ENCODE data around the gene POLA2. TPM values are rescaled to one million over a fixed set of nuclear protein-coding genes. Genes with fewer than 3 reads are reported as not detected.
"Not testable (repeated sequence)": the region's sequence is repeated elsewhere in the genome, so short reads cannot be mapped to it uniquely, and the experiment has no call there.

Gene POLA2
- total RNA-seq, 1 experiment from 2014 or later, result 35.6 TPM

- Mint-ChIP-seq H3K4me1 (peaks cover 20% of the 10 kb centered on the region), H3K27me3 (ENCODE audit: low read depth) (no peaks in the 10 kb centered on the region), H3K27ac (no peak overlapping the region), H3K9me3 (peaks cover 14% of the 10 kb centered on the region), H3K36me3 (peaks cover 10% of the 10 kb centered on the region), H3K4me3 (no peak overlapping the region)
- CTCF ChIA-PET, result interaction anchor here (1.3 to 10.8 kb wide), 2 partner anchors 21 to 39 kb away, joined by 3 to 138 read pairs; no protein-coding TSS in a partner anchor
- ATAC-seq (no peak), DNase-seq (ENCODE audit: low spot score) (no peak)
- POLR2A ChIA-PET, result interaction anchor here (2.1 kb wide), 1 partner anchor 22 kb away, joined by 7 read pairs; no protein-coding TSS in a partner anchor
- TF ChIP-seq ZSCAN18 (CRISPR knock-in tag; IDR thresholded peaks at IDR 0.05), result no peak
- no peak for TF ChIP-seq USF2 (CRISPR knock-in tag; IDR thresholded peaks at IDR 0.05)
- TF ChIP-seq MYBL2 (CRISPR knock-in tag; IDR thresholded peaks at IDR 0.05), result no peak
- TF ChIP-seq ZBTB21 (CRISPR knock-in tag; IDR thresholded peaks at IDR 0.05; ENCODE audit: borderline replicate concordance), result no peak
- no peak for TF ChIP-seq TP53 (CRISPR knock-in tag; IDR thresholded peaks at IDR 0.05)
- TF ChIP-seq SMAD3 (CRISPR knock-in tag; IDR thresholded peaks at IDR 0.05; ENCODE audit: borderline replicate concordance), result no peak
- no peak for TF ChIP-seq OVOL2 (CRISPR knock-in tag; IDR thresholded peaks at IDR 0.05; ENCODE audit: borderline replicate concordance)
- no peak for TF ChIP-seq HMGA2 (CRISPR knock-in tag; IDR thresholded peaks at IDR 0.05)
- no peak for TF ChIP-seq ATF6 (CRISPR knock-in tag; IDR thresholded peaks at IDR 0.05)
- no peak for TF ChIP-seq NR1H2 (CRISPR knock-in tag; IDR thresholded peaks at IDR 0.05)
- no peak for TF ChIP-seq RORB (CRISPR knock-in tag; IDR thresholded peaks at IDR 0.05)
- no peak for TF ChIP-seq TEAD1 (CRISPR knock-in tag; IDR thresholded peaks at IDR 0.05)
- no peak for TF ChIP-seq ZNF219 (CRISPR knock-in tag; IDR thresholded peaks at IDR 0.05; ENCODE audit: borderline replicate concordance)
- no peak for TF ChIP-seq E2F4 (CRISPR knock-in tag; IDR thresholded peaks at IDR 0.05; ENCODE audit: borderline replicate concordance, low read depth)
- no peak for TF ChIP-seq CTCF (IDR thresholded peaks at IDR 0.05)
- TF ChIP-seq FOXP4 (CRISPR knock-in tag; IDR thresholded peaks at IDR 0.05), result no peak
- TF ChIP-seq ETV6 (CRISPR knock-in tag; IDR thresholded peaks at IDR 0.05), result no peak
- no peak for TF ChIP-seq ELF4 (CRISPR knock-in tag; IDR thresholded peaks at IDR 0.05; ENCODE audit: low read depth)
- no peak for TF ChIP-seq E2F5 (CRISPR knock-in tag; IDR thresholded peaks at IDR 0.05)
- no peak for TF ChIP-seq ARID4B (CRISPR knock-in tag; IDR thresholded peaks at IDR 0.05; ENCODE audit: borderline replicate concordance)
Observed at GRCh38 chr11:65246506-65246905, 15.3 kb upstream of the POLA2 start.

GRCh38 chr11:65248184-65248710, 13.5 kb upstream of the POLA2 start:
- not testable (repeated sequence) for DNase-seq (ENCODE audit: low spot score); ATAC-seq; H3K36me3 Mint-ChIP-seq; H3K9me3 Mint-ChIP-seq; H3K27ac Mint-ChIP-seq; H3K27me3 Mint-ChIP-seq (ENCODE audit: low read depth); H3K4me3 Mint-ChIP-seq
- ChIA-PET CTCF (interaction anchor here (0.6 to 10.8 kb wide), 6 partner anchors 23 to 83 kb away, joined by 3 to 138 read pairs (median 4); no protein-coding TSS in a partner anchor), POLR2A (interaction anchor here (2.1 kb wide), 1 partner anchor 23 kb away, joined by 7 read pairs; no protein-coding TSS in a partner anchor)
- peaks cover 10% of the 10 kb centered on the region for H3K4me1 Mint-ChIP-seq
